GM12864 (cell line): Measurements from ENCODE around the gene C10orf95.

ENCODE experiments used
- DNase-seq: peaks from one replicate; pipeline ENCODE4 v3.0.0-alpha.2; 2011; ENCODE audit warnings: low read depth
- H3K4me3 ChIP-seq: 2 replicates; pipeline ENCODE4 v1.5.1; 2011; ENCODE audit warnings: mild to moderate bottlenecking, low read depth, low read length, control low read depth
- TF ChIP-seq, protein P1 (sequence below): IDR thresholded peaks from 2 replicates; pipeline ENCODE4 v1.5.1; 2011; ENCODE audit warnings: low read depth, mild to moderate bottlenecking, moderate library complexity, low read length, control low read depth, inconsistent platforms; ENCODE audit errors: missing control alignments

Gene C10orf95

DNA sequence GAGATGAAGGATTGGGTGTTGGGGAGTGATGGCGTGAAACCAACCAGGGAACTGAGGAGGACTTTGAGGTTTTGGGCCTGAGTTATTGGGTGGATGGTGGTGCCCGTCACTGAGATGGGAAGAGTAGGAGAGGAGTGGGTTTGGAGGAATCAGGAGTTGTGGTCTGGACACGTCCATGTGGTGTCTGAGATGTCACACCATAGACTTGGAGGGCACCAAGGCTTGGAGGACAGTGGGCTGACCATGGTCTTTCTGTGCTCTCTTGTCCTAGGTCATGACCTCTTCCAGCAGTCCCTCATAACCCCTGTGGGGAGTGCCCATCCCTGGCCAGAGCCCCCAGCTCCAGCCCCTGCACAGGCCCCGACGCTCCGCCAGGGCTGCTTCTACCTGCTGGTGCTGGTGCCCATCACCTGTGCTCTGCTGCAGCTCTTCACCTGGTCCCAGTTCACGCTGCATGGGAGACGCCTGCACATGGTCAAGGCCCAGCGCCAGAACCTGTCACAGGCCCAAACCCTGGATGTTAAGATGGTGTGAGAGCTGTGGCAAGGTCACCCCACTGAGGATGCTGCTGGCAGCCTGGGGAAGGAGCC is 24.2 kb upstream of the C10orf95 start:
- H3K4me3 ChIP-seq = no peak overlapping the region
- no peak for DNase-seq
- TF ChIP-seq, protein P1, sequence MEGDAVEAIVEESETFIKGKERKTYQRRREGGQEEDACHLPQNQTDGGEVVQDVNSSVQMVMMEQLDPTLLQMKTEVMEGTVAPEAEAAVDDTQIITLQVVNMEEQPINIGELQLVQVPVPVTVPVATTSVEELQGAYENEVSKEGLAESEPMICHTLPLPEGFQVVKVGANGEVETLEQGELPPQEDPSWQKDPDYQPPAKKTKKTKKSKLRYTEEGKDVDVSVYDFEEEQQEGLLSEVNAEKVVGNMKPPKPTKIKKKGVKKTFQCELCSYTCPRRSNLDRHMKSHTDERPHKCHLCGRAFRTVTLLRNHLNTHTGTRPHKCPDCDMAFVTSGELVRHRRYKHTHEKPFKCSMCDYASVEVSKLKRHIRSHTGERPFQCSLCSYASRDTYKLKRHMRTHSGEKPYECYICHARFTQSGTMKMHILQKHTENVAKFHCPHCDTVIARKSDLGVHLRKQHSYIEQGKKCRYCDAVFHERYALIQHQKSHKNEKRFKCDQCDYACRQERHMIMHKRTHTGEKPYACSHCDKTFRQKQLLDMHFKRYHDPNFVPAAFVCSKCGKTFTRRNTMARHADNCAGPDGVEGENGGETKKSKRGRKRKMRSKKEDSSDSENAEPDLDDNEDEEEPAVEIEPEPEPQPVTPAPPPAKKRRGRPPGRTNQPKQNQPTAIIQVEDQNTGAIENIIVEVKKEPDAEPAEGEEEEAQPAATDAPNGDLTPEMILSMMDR = no peak

DNA sequence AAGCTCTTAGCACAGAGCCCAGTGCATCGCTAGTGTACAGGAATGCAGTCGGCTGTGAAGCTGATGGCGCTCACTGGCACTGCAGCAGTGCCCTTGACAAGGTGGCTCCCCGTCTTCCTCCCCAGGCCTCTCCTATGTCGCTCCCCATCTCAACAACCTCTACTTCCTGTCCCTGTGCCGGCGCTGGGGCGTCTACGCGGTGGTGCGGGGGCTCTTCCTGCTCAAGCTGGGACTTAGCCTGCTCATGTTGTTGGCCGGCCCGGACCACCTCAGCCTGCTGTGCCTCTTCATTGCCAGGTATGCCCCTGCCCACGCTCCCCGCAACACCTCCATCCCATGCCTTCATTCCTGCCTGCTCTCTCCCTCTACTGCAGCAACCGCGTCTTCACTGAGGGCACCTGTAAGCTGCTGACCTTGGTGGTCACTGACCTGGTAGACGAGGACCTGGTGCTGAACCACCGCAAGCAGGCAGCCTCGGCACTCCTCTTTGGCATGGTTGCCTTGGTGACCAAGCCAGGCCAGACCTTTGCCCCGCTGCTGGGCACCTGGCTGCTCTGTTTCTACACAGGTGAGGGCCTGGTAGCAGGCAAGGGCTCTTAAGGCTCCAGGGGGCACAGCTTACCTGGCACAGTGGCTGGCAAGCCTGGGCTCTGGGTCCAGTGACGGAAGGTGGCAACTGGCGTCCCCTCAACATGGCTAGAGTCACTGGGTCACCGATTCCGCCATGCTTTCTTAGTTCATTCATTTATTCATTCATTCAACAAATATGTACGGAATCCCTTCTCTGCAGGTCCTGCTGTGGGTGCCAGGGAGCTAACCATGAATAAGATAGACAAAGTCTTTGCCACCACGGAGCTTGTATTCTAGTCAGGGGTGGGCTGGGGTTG is 22.3 kb upstream of the C10orf95 start:
- TF ChIP-seq, protein P1 = no peak
- H3K4me3 ChIP-seq = no peak overlapping the region
- DNase-seq = no peak

DNA sequence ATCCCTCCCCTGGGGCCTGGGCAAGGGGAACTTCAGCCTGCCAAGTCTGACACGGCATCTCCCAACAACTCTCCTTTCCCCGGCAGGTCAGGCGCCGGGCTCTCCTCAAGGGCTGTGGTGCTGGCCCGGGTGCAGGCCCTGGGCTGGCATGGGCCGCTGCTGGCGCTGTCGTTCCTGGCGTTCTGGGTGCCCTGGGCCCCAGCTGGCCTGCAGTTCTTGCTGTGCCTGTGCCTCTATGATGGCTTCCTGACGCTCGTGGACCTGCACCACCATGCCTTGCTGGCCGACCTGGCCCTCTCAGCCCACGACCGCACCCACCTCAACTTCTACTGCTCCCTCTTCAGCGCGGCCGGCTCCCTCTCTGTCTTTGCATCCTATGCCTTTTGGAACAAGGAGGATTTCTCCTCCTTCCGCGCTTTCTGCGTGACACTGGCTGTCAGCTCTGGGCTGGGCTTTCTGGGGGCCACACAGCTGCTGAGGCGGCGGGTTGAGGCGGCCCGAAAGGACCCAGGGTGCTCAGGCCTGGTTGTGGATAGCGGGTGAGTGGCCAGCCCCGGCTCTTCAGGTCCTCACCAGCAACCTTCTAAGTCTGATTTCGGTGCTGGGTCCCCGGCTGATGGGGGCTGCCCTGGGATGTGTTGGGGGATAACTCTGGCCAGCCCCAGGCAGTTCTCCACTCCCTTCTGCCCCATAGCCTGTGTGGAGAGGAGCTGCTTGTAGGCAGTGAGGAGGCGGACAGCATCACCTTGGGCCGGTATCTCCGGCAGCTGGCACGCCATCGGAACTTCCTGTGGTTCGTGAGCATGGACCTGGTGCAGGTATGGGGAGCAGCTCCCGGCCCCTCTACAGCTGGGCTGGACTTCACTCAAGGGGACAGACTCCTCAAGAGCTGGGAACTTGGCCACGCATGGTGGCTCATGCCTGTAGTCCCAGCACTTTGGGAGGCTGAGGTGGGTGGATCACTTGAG is 19.5 kb upstream of the C10orf95 start:
- no peak for DNase-seq
- TF ChIP-seq, protein P1 = no peak
- no peak overlapping the region for H3K4me3 ChIP-seq

DNA sequence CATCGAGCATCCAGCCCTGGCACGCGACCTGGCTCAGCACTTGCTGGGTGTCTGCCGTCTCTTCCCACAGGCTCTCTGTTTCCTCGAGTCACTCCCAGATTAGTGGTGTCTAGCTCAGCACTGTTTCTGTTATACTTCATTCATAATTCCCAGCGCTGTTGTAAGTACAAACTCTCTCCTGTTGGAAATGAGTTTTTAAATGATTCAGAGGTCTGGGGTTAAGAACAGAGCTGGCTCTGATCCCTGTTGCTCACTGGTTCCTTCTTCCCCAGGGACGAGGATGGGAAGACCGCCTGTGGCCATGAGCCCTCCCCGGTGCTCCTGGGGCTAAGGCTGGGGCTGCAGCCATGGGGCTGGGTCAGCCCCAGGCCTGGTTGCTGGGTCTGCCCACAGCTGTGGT is 17.3 kb upstream of the C10orf95 start:
- TF ChIP-seq, protein P1 = no peak
- no peak for DNase-seq

DNA sequence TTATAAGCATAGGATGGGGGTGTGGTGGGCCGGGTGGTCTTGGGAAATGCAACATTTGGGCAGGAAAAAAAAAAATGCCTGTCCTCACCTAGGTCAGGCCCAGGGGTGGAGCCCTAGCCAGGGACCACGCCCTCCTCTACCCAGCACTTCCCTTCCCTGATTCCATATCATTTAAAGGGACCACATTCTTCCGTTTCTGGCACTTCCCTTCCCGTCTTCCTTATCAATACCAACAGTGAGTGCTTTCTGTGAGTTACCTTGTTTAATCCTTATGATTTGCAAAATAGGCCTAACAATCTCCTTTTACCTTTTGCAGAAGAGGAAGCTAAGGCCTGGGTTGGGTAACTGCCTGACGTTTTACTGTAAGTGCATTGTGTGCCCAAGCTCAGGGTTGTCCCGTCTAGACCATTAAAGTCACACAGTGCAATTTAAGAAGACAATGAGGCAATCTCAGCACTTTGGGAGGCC is 16.7 kb upstream of the C10orf95 start:
- H3K4me3 ChIP-seq = no peak overlapping the region
- TF ChIP-seq, protein P1 = no peak

More for the DNA sequence above, 17.3 kb upstream of the C10orf95 start:
- H3K4me3 ChIP-seq = no peak overlapping the region

DNA sequence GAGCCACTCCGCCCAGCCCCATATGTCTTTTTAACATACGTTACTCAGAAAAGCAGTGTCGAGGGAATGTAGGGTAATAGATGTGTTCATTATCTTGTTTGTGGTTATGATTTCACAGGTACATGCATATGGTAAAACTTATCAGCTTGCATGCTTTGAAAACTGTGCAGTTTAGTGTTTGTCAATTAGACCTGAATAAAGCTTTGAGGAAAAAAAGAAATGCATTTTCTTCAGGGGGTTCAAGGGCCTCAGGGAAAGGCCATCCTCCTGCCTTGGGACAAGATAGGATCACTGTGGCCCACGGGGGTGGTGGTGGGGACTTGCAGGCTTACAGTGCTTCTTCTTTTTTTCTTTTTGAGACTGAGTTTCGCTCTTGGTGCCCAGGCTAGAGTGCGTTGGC is 16.0 kb upstream of the C10orf95 start:
- DNase-seq = no peak
- TF ChIP-seq, protein P1 = no peak
- no peak overlapping the region for H3K4me3 ChIP-seq

More for the DNA sequence above, 16.7 kb upstream of the C10orf95 start:
- no peak for DNase-seq
